ENCODE data around the gene ASTN2. TPM values are rescaled to one million over a fixed set of nuclear protein-coding genes. Genes with fewer than 3 reads are reported as not detected.
A peak's percentile ranks its signal among the peaks of the same experiment; 100 is the strongest.

ASTN2 gene
- total RNA-seq, 1 experiment from 2014 or later: 11.4 TPM

DNA sequence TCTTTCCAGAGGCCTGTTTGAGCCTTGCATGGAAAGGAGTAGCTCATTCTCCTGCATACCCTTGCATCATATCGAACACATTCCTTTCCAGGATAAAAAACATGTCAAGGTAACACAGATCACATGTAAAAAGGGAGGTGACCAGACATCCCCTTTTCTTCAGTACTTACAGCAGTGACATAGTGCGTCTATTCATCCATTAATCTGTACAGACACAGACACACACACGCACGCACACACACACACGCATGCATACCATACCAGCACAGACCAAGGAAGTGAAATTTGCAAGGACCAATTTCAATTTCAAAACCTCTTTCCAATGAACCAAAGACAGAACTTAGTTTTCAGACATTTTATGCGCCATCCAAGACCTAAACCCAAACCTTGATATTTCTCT lies 1005.2 kb downstream of the ASTN2 start:
- DNase-seq (ENCODE audit: low read depth): no peak

DNA sequence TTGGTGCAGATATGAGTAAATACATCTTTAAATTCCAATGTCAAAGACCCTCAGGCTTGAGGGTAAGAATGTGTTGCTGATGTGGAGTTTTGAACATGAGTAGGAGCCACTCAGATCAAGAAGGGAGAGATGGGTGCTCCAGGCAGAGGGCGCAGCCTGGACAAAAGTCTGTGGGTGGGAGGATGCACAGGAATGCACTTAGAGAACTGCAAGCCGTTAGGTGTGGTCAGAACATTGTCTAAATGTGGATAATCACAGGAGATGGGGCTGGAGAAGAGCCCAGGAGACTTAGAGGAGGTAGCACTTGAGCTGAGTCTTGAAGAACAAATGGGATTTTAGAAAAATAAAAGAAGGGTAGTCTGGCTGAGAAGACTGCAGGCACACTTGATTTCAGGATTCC lies 1005.7 kb downstream of the ASTN2 start:
- DNase-seq (ENCODE audit: low read depth): no peak

DNA sequence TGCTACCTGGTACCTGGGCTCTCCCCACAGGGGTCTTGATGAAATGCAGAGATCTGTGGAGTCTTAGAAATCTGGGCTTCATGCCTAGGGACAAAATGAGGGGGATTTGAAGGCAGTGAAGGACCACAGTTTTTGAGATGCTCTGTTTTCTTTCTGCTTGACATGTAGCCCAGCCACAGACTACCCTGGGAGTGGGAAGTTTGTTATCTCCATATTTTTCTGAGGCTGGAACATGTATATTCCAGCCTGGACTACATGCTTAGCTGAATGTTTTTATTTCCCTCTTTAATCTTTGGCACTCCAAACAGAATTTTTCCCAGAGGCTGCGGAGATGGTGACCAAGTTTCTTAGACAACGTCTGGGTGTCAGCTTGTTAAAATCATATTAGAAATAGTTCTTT lies 1008.4 kb downstream of the ASTN2 start:
- no peak for DNase-seq (ENCODE audit: low read depth)

DNA sequence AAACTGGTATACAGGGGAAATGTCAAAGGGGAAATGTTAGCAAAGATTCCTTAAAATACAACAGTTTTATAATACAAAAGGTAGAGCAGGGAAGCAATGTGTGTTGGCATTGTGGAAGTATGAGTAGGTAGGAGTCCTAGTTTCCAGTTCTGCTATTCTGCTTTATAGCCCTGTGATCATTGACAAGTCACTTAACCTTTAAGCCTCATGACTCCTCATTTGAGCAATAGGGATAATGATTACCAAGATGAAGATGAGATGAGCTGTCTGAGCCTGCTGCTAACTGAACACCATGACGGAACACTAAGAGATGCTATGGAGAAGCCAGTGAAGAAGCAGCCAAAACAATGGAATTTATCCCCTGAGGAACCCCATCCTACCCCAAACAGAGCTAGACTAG lies 1009.5 kb downstream of the ASTN2 start:
- DNase-seq (ENCODE audit: low read depth): no peak

DNA sequence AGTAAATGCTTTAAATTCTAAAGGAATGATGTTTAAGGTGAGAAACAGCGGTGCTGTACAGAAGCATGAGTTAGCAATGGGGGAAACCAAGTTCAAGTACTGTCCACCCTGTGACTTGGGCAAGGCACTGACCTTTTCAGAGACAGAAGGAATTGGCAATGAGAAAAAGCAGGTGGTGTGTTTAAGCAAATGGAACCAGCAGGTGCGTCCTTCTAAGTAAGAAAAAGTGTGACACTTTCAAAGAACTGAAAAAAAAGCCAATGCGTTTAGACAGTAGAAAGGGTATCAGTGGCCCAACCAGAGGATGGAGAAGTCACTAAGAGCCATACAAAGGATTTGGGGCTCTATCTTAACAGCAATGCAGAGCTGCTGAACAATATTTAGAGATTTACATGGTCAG lies 1010.6 kb downstream of the ASTN2 start:
- no peak for DNase-seq (ENCODE audit: low read depth)

DNA sequence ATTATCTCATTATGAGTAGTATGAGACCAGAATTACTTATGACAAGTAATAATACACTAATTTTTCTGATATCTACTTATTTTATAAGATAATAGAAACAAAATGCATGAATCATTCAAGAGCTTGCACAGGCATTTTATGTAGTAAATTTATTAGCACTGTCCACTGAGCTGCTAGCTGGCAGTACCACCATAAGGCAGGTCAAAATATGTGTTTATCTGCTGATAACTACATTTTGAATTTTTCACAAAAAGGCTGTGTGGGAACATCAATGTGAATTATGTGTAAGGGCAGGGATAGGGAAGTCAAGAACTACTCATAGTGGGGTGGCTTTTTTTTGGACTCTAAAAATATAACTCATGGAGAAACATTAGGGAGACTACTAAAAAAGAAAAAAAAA lies 1011.7 kb downstream of the ASTN2 start:
- no peak for DNase-seq (ENCODE audit: low read depth)

DNA sequence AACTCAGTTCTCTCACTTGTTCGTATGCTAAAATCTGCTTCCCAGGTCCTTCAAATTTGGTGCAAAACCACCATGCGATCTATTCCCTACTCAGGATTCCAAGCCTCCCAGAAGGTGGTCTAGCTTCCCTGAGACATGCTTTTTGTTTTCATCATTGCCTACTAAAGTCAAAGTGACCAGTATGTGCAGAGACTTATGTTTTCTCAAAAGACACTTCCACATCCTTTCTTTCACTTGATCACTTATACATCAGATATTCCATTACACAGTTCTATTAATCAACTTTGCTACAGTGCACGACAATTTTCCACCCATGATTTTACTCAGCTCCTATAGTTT lies 1019.2 kb downstream of the ASTN2 start:
- DNase-seq (ENCODE audit: low read depth): no peak

DNA sequence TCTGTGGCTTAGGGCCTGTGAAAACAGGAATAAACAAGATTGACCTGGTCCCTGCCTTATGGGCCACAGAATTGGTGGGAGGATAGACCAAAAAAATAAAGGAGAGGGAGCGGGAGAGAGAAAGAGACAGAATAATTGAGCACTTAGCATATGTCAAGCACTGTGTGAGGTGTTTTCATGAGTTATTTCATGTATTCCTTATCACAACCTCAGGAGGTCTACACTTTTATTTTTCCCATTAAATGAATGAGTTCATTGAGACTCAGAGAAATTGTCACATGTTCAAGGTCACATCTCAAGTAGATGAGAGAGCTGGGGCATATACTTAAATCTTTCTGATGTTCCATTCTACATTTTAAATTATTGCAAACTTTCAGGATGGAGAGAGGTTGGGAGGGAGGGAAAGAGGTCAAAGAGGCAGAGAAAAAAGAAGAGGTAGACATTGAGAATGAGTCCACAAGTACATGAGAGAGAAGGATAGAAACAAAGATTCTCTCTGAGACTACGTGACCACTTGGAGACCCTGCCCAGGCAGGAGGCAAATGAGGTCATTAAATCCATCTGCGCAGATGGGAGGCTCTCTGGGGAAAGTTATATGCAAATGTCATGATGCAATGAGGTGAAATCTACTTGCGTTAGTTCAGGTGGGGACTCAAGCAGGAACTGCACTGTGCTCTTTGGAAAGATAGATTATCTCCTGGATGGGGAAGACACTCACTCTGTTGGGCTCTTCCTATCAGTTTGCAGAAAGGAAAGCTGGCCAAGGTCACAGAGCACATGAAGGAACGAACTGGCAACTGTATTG lies 1019.8 kb downstream of the ASTN2 start:
- no peak for DNase-seq (ENCODE audit: low read depth)

DNA sequence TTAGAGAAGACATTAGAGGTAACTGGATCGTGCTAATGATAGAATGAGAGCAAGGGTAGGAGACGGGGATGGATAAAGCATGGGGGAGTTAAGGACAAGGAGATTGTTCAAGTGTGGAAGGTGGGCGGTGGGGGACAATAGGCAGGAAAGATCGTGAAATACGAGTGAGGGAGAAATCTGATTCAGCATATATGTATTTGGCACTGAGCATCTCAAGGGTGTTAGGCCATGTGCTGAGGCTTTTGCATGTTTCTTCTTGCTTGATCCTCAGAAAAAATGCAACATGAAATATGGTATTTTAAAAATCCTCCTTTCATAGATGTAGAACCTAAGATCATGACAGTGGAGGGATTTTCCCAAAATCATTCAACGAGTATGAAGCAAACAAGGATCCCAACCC lies 1020.8 kb downstream of the ASTN2 start:
- no peak for DNase-seq (ENCODE audit: low read depth)

DNA sequence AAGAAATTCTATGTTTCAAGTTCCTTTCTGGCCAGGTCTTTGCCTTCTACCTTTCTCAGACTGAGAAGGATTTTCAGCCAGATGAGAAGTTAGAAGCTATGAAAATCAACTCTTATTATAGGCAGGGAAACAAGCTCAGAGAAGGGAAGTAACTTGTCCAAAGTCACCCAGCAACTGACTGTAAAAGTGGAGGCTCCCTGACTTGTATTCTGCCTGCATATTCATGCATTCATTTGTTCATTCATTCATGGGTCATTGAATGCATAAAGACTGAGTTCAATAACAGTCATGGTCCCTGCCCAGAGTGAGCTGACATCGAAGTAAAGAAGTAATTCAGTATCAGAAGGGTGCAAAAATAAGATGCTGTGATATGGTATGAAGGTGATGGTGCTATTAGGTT lies 1021.7 kb downstream of the ASTN2 start:
- no peak for DNase-seq (ENCODE audit: low read depth)

DNA sequence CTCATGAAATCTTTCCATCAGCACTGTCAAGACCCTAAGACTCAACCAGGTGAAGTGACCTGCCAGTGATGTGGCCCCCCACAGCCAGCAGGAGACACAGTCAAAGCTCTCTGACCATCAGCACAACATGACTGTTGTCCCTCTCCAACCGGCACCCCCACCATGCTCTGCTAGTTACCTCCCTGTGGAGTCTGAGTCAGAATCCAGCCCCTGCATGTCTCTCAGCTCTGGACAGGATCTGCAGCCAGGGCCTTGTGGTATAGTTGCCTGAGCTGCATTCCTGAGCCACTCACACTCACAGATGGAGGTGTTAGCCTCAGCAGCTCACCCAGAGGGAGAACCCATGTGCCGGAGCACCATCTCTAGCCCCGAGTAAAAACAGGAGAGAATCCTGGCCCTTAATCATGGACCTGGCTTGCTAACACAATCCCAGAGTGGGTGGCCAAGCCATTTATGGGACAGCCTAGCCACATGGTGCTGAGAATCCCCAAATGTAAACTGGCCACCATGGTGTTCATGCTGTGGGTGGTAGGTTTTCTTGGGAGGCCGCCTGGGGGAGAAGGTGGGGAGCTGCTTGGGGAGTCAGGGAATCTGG lies 1023.5 kb downstream of the ASTN2 start:
- peak; percentile 71 for DNase-seq (ENCODE audit: low read depth)

DNA sequence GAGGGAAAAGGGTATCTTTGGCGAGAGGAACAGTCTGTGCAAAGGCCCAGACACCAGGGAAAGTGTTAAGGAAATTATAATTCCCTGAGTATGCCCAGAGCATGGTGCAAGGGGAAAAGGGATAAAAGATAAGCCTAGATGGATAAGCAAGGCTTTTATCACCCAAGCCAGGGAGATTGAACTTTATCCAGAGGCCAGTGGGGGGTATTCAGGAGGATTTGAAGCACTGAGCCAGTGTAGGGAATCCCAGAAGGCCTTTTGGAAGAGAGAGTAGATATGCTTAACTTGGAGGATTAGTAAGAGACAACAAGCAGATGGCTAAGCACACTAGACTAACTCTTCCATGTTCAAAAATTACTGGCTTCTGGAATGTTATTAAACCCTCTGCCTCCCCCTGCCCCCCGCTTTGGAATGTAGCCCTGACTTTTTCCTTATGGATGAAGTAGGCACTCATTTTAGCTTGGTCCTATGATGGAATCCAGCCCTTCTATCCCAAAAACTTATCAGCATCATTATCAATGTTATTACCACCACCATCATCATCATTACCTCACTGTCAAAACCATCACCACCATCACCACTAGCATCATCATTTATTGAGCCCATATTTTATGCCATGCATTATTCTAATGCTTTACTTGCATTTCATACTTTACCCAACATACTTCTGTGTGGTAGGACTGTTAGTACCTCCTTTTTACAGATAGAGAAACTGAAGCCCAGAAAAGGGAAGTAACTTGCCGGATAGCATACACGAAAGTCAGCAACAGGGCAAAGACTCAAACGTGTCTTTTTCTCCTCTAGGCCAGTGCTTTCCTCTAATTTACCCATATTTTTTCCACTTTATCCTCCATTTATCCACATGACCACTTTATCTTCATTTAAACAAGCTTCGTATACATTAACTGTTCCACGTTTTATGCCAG lies 1024.3 kb downstream of the ASTN2 start:
- no peak for DNase-seq (ENCODE audit: low read depth)

DNA sequence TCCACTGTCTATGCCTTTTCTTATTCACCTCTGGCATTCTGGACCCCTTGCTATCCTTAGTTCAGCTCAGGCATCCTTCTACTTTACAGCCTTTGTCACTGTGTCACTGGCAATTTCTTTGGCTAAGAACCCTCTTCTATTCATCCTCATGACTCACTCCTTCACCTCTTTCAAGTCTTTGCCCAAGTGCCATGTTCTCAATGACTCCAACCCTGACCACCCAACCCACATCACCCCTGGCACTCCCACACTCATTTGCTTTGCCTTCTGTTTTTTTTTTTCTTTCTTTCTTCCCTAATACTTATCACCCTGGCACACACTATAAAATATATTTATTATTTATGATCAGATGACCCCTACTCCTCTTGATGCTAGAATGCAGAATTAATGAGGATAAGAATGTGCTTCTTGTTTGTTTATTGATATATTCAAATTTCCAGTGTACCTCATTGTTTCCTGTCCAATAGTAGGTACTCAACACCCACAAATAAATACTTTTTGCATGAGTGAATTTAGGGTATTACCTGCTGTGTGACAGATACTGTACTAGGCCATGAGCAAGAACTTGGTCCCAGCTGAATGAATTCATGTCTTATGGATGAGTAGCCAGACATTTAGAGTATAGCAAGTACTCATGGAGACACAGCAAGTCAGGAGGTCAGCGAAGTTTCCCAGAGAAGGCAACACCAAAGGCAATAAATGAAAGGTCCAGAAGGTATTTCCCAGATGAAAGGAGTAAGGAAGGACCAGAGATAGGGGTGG lies 1025.1 kb downstream of the ASTN2 start:
- DNase-seq (ENCODE audit: low read depth): peak; percentile 52

DNA sequence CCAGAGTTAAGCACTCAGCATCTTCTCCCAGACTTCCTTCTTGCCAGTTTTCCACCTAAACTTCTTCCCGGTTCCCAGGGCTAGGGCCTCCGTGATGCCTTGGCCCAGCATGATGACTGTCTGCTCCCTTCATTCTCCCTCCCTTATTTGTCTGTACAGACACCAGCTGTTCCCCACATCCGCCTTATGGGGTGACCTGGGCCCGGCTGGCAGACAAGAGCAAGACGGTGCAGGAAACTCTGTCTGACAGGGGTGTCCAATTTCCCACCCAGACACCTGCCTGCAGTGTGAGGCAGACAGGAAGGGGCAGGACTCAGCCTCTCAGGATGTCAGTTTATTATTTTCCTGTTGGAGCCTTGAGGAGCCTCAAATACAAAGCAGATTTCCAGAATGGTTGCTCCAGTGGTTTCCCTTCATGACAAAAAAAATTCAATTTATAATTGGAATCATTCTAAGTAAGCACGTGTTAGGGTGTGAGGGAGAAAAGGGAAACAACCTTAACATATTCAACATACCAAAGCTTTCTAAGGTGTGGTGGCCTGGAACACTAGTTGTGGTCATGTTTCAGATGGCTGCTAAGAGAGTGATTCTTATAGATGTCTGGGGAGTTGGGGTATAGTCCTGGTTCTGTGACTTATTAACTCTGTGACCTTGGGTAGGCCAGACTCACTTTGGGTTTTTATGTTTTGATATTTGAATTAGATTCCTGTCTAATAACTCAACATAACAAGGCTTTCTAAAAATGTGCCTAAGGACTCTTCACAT lies 1026.7 kb downstream of the ASTN2 start:
- no peak for DNase-seq (ENCODE audit: low read depth)

DNA sequence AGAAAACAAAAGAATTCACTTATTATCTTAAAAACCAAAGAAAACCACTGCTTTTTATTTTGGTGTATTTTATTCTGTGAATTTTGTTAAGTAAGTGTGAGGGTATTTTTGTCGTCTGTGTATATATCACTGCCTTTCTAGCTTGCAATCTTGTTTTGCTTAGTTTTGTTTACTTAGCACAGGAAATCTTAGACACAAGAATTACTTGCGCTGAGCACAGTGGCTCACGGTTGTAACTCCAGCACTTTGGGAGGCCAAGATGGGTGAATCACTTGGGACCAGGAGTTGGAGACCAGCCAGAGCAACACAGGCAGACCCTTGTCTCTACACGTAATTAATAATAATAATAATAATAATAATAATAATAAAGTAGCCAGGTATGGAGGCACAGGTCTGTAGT lies 1030.9 kb downstream of the ASTN2 start:
- DNase-seq (ENCODE audit: low read depth): no peak

DNA sequence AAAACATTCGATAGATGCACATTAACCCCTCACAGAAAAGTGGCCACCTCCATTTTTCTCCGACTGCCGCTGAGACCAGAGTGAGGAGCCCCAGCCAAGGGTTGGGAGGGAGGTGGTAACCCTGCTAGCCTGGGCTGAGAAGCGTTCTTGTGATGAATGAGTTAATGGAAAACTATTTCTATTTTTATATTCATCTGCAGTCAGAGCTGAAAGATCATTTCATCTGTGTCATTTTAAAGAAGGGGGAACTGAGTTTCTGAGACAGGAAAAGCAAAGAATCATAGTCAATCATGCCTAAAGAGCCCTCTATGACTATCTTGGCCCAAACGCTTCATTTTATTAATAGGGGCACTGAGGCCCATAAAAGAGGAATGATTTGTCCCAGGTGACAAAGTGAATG lies 1031.7 kb downstream of the ASTN2 start:
- DNase-seq (ENCODE audit: low read depth): no peak

DNA sequence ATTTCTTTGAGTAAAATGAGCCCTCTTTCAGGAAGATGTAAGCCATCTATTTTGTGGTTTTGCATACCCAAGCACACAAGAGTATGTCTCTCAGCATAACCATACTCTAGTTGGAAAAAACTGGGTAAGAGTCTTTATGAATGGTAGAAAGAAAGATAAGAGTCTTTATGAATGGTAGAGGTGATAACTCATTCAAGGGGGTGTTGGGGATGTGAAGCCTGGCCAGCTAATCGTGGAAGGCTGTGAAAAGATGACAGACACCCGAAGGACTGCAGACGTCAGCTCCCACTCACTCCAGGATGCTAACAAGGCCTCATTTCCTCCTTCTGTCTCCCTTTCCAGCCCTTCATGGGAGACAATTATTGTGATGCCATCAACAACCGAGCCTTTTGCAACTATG lies 1032.8 kb downstream of the ASTN2 start:
- DNase-seq (ENCODE audit: low read depth): no peak

DNA sequence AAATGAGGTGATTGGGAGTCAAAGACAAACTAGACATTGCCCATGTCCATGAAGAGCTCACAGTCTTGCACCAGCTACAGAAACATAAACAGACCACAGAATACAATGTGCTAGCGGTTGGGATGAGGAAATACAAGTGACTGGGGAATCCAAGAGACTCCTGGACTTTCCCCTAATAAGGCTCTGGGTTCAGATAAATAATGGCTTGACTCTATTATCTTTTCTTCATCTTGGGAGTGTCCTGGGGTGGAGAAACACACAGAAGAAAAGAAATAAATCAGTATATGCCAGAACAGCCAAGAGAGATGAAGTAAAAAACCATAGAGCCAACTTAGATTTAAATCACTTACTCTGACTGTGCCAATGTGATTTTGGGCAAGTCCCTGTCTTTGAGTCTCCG lies 1033.5 kb downstream of the ASTN2 start:
- DNase-seq (ENCODE audit: low read depth): no peak

DNA sequence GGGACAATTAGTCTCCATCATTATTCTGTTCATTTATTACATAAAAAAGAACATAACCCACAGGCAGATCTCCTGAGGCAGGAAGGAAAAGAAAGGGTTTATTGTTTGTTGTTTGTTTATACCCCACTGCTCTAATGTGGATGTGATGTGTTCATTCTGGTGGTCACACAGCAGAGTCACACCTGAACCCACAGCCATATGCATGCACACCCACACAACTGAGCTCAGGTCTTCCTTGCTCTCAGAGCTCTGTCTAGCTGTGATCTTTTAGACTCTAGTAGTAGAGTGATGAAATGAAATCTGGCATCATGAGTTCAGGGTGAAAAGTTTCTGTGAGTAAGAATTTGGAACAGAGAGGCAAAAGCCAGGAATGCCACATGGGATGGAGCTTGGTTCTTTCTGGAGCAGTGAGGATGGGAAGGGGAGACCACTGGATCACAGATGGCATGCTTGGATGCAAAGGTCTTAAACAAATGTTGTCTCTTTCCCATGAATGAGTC lies 1034.3 kb downstream of the ASTN2 start:
- DNase-seq (ENCODE audit: low read depth): no peak

DNA sequence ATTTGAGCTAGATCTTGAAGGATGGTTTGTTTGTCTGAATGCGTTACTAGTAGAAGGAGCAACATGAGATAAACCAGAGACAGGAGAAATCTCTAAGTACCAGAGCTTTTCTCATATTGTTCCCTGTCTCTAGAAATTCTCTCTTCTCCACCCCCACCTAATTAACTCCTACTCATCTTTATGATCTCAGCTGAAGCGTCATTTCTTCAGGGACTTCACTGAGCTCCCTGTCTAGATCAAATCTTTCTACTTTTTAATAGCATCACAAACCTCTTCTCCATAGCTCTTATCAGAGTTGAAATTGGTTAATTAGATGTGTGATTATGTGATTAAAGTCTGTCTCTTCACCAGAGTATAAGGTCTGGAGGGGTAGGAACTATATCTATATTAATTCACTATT lies 1035.0 kb downstream of the ASTN2 start:
- DNase-seq (ENCODE audit: low read depth): no peak

DNA sequence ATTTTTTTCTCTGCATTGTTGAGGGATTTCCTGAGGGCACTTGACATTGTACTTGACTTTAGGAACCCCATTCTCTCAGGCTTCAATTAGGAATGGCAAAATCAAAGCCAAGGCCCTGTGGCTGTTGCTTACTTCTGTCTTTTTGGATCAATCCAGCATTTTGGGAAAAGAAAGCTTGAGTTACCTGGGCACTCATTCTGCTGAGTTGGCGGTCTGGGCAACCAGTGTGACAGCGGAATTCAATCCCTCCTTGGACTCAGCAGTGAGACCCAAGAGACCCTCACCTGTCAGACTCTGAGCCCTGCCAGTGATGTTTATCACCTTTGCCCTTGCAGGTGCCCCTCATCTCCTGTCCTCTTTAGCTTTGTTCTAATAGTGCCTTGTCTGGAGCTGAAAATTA lies 1036.0 kb downstream of the ASTN2 start:
- DNase-seq (ENCODE audit: low read depth): no peak

Data from HT1080 (cell line).